Activated CD4-positive, alpha-beta T cell treated with anti-CD3 and anti-CD28 coated beads, Interleukin-2, amount 10 ng/mL, durations not matched to agents 7 days and 5 days (primary cell): Measurements from ENCODE around the gene NPFF. TPM values are rescaled to one million over a fixed set of nuclear protein-coding genes. Genes with fewer than 3 reads are reported as not detected.

Source experiments
- CTCF ChIA-PET: fragments of 350-600 bp; sonication (Branson Sonifier 250); formaldehyde crosslinking; loops from one replicate; lab custom pipeline; 2021; ENCODE audit warnings: antibody characterized with exemption; lab: Charles Lee
- POLR2A ChIA-PET: fragments of 350-600 bp; sonication (Branson Sonifier 250); formaldehyde crosslinking; loops from one replicate; lab custom pipeline; 2021; ENCODE audit warnings: antibody characterized with exemption; lab: Charles Lee
- DNase-seq: peaks from one replicate; pipeline ENCODE4 v3.0.0-alpha.2; 2020
- H3K27ac Mint-ChIP-seq: one replicate; pipeline ENCODE4 v1.8.0; 2021; ENCODE audit warnings: mild to moderate bottlenecking, moderate library complexity, mixed read lengths
- H3K27me3 Mint-ChIP-seq: one replicate; pipeline ENCODE4 v1.8.0; 2021; ENCODE audit warnings: mixed read lengths
- H3K36me3 Mint-ChIP-seq: one replicate; pipeline ENCODE4 v1.8.0; 2021; ENCODE audit warnings: low read depth, mixed read lengths
- H3K4me1 Mint-ChIP-seq: one replicate; pipeline ENCODE4 v1.8.0; 2021; ENCODE audit warnings: mixed read lengths
- H3K4me3 Mint-ChIP-seq: one replicate; pipeline ENCODE4 v1.8.0; 2021; ENCODE audit warnings: mild to moderate bottlenecking, moderate library complexity, mixed read lengths
- H3K9me3 Mint-ChIP-seq: one replicate; pipeline ENCODE4 v1.8.0; 2021; ENCODE audit warnings: mixed read lengths
- total RNA-seq, 2 experiments: library from RNA; stranded (reverse); gene quantifications; one replicate each; pipeline ENCODE4 v1.2.3, GENCODE V29; 2021

Gene NPFF
- total RNA-seq, 2 experiments from 2014 or later: not detected

GRCh38 chr12:53500776-53501614, 6.3 kb downstream of the NPFF start, which contains the start of gene TARBP2:
Gene TARBP2, plus strand, starts transcription at chr12:53501283. Its CDS starts 126 bp downstream, at chr12:53501409.
- H3K4me1 Mint-ChIP-seq: peaks cover 42% of the 10 kb centered on the region
- peak; percentile 99 for DNase-seq
- H3K27ac Mint-ChIP-seq: peak within 1 kb of the TSS; percentile 98
- no peaks in the 10 kb centered on the region for H3K36me3 Mint-ChIP-seq
- ChIA-PET POLR2A (interaction anchor here (0.6 to 1.2 kb wide), 6 partner anchors 8 to 495 kb away, joined by 3 to 5 read pairs (median 4); partner anchors contain the start of genes EIF4B and SP1), CTCF (interaction anchor here (0.6 to 3.3 kb wide), 19 partner anchors 8 to 179 kb away, joined by 3 to 22 read pairs (median 4); partner anchors contain the start of gene AAAS)
- no peaks in the 10 kb centered on the region for H3K9me3 Mint-ChIP-seq
- H3K4me3 Mint-ChIP-seq: peak within 1 kb of the TSS; percentile 89
- no peaks in the 10 kb centered on the region for H3K27me3 Mint-ChIP-seq

GRCh38 chr12:53500142-53500775, 7.0 kb downstream of the NPFF start:
- Mint-ChIP-seq H3K36me3 (no peaks in the 10 kb centered on the region), H3K4me1 (peaks cover 42% of the 10 kb centered on the region), H3K27me3 (no peaks in the 10 kb centered on the region), H3K4me3 (peak overlapping the region; percentile 89), H3K27ac (peak overlapping the region; percentile 98), H3K9me3 (no peaks in the 10 kb centered on the region)
- ChIA-PET POLR2A (interaction anchor here (0.6 to 1.2 kb wide), 5 partner anchors 8 to 1675 kb away, joined by 3 to 5 read pairs (median 3); partner anchors contain the start of gene SP1), CTCF (interaction anchor here (0.6 to 2.7 kb wide), 15 partner anchors 9 to 508 kb away, joined by 3 to 22 read pairs (median 4); partner anchors contain the start of gene AAAS)
- DNase-seq: peak; percentile 31

GRCh38 chr12:53499266-53500141, 7.8 kb downstream of the NPFF start, which contains the start of gene MAP3K12:
Gene MAP3K12, minus strand, starts transcription at chr12:53499458. Its CDS starts 12,067 bp downstream, at chr12:53487391.
- Mint-ChIP-seq H3K27ac (peak within 1 kb of the TSS; percentile 98), H3K4me3 (peak within 1 kb of the TSS; percentile 89), H3K9me3 (no peaks in the 10 kb centered on the region), H3K4me1 (peaks cover 43% of the 10 kb centered on the region), H3K27me3 (no peaks in the 10 kb centered on the region), H3K36me3 (no peaks in the 10 kb centered on the region)
- DNase-seq: peak; percentile 70
- ChIA-PET CTCF (interaction anchor here (0.6 to 2.7 kb wide), 10 partner anchors 10 to 508 kb away, joined by 3 to 22 read pairs (median 4); partner anchors contain the start of gene AAAS), POLR2A (interaction anchor here (0.6 kb wide), 3 partner anchors 47 to 1675 kb away, joined by 3 to 5 read pairs (median 3); partner anchors contain the start of gene ATP5MC2)

- Mint-ChIP-seq H3K27ac (peak overlapping the region; percentile 32), H3K4me1 (peaks cover 55% of the 10 kb centered on the region), H3K4me3 (peak overlapping the region; percentile 89), H3K27me3 (no peaks in the 10 kb centered on the region), H3K36me3 (no peaks in the 10 kb centered on the region), H3K9me3 (no peaks in the 10 kb centered on the region)
- ChIA-PET POLR2A (no interaction called here), CTCF (interaction anchor here (0.7 to 1.6 kb wide), 5 partner anchors 10 to 177 kb away, joined by 3 to 8 read pairs (median 4); partner anchors contain the start of gene AAAS)
- DNase-seq: no peak
Observed at GRCh38 chr12:53498235-53498630, 9.1 kb downstream of the NPFF start.

- Mint-ChIP-seq H3K27me3 (no peaks in the 10 kb centered on the region), H3K4me3 (peak overlapping the region; percentile 89), H3K27ac (no peak overlapping the region), H3K4me1 (peaks cover 55% of the 10 kb centered on the region), H3K9me3 (no peaks in the 10 kb centered on the region), H3K36me3 (no peaks in the 10 kb centered on the region)
- ChIA-PET POLR2A (no interaction called here), CTCF (interaction anchor here (0.7 to 1.6 kb wide), 4 partner anchors 11 to 43 kb away, joined by 3 to 8 read pairs (median 4); no protein-coding TSS in a partner anchor)
- DNase-seq: no peak
Observed at GRCh38 chr12:53497461-53497860, 9.8 kb downstream of the NPFF start.

GRCh38 chr12:53496752-53497032, 10.6 kb downstream of the NPFF start:
- Mint-ChIP-seq H3K4me1 (peaks cover 54% of the 10 kb centered on the region), H3K9me3 (no peaks in the 10 kb centered on the region), H3K27ac (no peak overlapping the region), H3K27me3 (no peaks in the 10 kb centered on the region), H3K36me3 (no peaks in the 10 kb centered on the region), H3K4me3 (no peak overlapping the region)
- no peak for DNase-seq
- POLR2A ChIA-PET: no interaction called here
- CTCF ChIA-PET: interaction anchor here (1.4 to 1.6 kb wide), 2 partner anchors 20 to 175 kb away, joined by 4 to 5 read pairs; partner anchors contain the start of gene AAAS

GRCh38 chr12:53495903-53496751, 11.2 kb downstream of the NPFF start:
- no peaks in the 10 kb centered on the region for H3K9me3 Mint-ChIP-seq
- ChIA-PET POLR2A (no interaction called here), CTCF (interaction anchor here (0.7 to 1.4 kb wide), 2 partner anchors 15 to 175 kb away, joined by 3 to 4 read pairs; partner anchors contain the start of gene AAAS)
- H3K27me3 Mint-ChIP-seq: no peaks in the 10 kb centered on the region
- H3K36me3 Mint-ChIP-seq: no peaks in the 10 kb centered on the region
- no peak overlapping the region for H3K4me3 Mint-ChIP-seq
- peaks cover 54% of the 10 kb centered on the region for H3K4me1 Mint-ChIP-seq
- no peak overlapping the region for H3K27ac Mint-ChIP-seq
- no peak for DNase-seq

- CTCF ChIA-PET: interaction anchor here (0.5 to 1.4 kb wide), 9 partner anchors 12 to 172 kb away, joined by 3 to 7 read pairs (median 3); partner anchors contain the start of genes AAAS and SP1
- H3K36me3 Mint-ChIP-seq: no peaks in the 10 kb centered on the region
- no peaks in the 10 kb centered on the region for H3K9me3 Mint-ChIP-seq
- no peaks in the 10 kb centered on the region for H3K27me3 Mint-ChIP-seq
- H3K4me1 Mint-ChIP-seq: peaks cover 43% of the 10 kb centered on the region
- POLR2A ChIA-PET: no interaction called here
- peak overlapping the region; percentile 67 for H3K27ac Mint-ChIP-seq
- DNase-seq: no peak
- peak overlapping the region; percentile 82 for H3K4me3 Mint-ChIP-seq
Observed at GRCh38 chr12:53493610-53494391, 13.5 kb downstream of the NPFF start.

- H3K4me1 Mint-ChIP-seq: peaks cover 36% of the 10 kb centered on the region
- no peaks in the 10 kb centered on the region for H3K36me3 Mint-ChIP-seq
- no peaks in the 10 kb centered on the region for H3K27me3 Mint-ChIP-seq
- ChIA-PET CTCF (interaction anchor here (0.9 to 1.4 kb wide), 7 partner anchors 9 to 113 kb away, joined by 3 to 4 read pairs (median 3); partner anchors contain the start of gene SP1), POLR2A (interaction anchor here (0.6 kb wide), 1 partner anchor 7 kb away, joined by 3 read pairs; no protein-coding TSS in a partner anchor)
- H3K9me3 Mint-ChIP-seq: no peaks in the 10 kb centered on the region
- DNase-seq: peak; percentile 89
- H3K27ac Mint-ChIP-seq: peak overlapping the region; percentile 67
- peak overlapping the region; percentile 82 for H3K4me3 Mint-ChIP-seq
Observed at GRCh38 chr12:53492830-53493609, 14.3 kb downstream of the NPFF start.

- Mint-ChIP-seq H3K4me3 (peak overlapping the region; percentile 82), H3K27ac (peak overlapping the region; percentile 28), H3K9me3 (no peaks in the 10 kb centered on the region), H3K27me3 (no peaks in the 10 kb centered on the region), H3K36me3 (peaks cover 4% of the 10 kb centered on the region), H3K4me1 (peaks cover 29% of the 10 kb centered on the region)
- ChIA-PET CTCF (interaction anchor here (0.6 to 1.4 kb wide), 6 partner anchors 9 to 113 kb away, joined by 3 to 8 read pairs (median 3); no protein-coding TSS in a partner anchor), POLR2A (interaction anchor here (0.6 kb wide), 1 partner anchor 8 kb away, joined by 3 read pairs; no protein-coding TSS in a partner anchor)
- no peak for DNase-seq
Observed at GRCh38 chr12:53492188-53492587, 15.1 kb downstream of the NPFF start.
